GM12892 (cell line): ENCODE measurements around the gene PPP1R37.

Source experiments
- POLR2A ChIP-seq: IDR thresholded peaks from 2 replicates; pipeline ENCODE4 v1.6.1; 2011; ENCODE audit warnings: low read depth, low read length, control low read depth
- POLR2AphosphoS5 ChIP-seq: IDR thresholded peaks from 2 replicates; pipeline ENCODE4 v1.6.1; 2011; ENCODE audit warnings: low read depth, low read length, control low read depth
- TAF1 ChIP-seq: IDR thresholded peaks from 2 replicates; pipeline ENCODE4 v1.6.1; 2011; ENCODE audit warnings: low read depth, mild to moderate bottlenecking, control low read depth, low read length, borderline replicate concordance

- TF ChIP-seq POLR2AphosphoS5 (no peak), POLR2A (peak; percentile 62), TAF1 (peak; percentile 76)
Observed at GRCh38 chr19:45177817-45178261, 84.9 kb downstream of the PPP1R37 start, which contains the start of gene TRAPPC6A.
